ENCODE measurements around the gene CENPK.
"Not testable (repeated sequence)": the region's sequence is repeated elsewhere in the genome, so short reads cannot be mapped to it uniquely, and the experiment has no call there.

DNA sequence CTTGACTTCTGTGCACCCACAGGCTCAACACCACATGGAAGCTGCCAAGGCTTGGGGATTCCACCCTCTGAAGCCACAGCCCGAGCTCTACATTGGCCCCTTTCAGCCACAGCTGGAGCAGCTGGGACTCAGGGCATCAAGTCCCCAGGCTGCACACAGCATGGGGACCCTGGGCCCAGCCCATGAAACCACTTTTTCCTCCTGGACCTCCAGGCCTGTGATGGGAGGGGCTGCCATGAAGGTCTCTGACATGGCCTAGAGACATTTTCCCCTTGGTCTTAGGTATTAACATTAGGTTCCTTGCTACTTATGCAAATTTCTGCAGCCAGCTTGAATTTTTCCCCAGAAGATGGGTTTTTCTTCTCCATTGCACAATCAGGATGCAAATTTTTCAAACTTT lies 38.8 kb upstream of the CENPK start:
- not testable (repeated sequence) for TF ChIP-seq SIRT6 (IDR thresholded peaks at IDR 0.05; ENCODE audit: low read depth, low read length); XRCC4 (IDR thresholded peaks at IDR 0.05; ENCODE audit: extremely low read depth, insufficient read depth, insufficient read length); IRF2 (CRISPR knock-in tag; IDR thresholded peaks at IDR 0.05); FOXK1 (CRISPR knock-in tag; IDR thresholded peaks at IDR 0.05; ENCODE audit: borderline replicate concordance); ZBTB43 (CRISPR knock-in tag; IDR thresholded peaks at IDR 0.05); ZFP36 (IDR thresholded peaks at IDR 0.05; ENCODE audit: low read depth, low read length, partially characterized antibody); ZNF280A (IDR thresholded peaks at IDR 0.05; ENCODE audit: low read depth, partially characterized antibody); POLR2AphosphoS5 (IDR thresholded peaks at IDR 0.05; ENCODE audit: control insufficient read depth, insufficient read depth, low read depth, low read length); ZFPM2 (CRISPR knock-in tag; IDR thresholded peaks at IDR 0.05); NFXL1 (CRISPR knock-in tag; IDR thresholded peaks at IDR 0.05)
- TF ChIP-seq, protein P1, sequence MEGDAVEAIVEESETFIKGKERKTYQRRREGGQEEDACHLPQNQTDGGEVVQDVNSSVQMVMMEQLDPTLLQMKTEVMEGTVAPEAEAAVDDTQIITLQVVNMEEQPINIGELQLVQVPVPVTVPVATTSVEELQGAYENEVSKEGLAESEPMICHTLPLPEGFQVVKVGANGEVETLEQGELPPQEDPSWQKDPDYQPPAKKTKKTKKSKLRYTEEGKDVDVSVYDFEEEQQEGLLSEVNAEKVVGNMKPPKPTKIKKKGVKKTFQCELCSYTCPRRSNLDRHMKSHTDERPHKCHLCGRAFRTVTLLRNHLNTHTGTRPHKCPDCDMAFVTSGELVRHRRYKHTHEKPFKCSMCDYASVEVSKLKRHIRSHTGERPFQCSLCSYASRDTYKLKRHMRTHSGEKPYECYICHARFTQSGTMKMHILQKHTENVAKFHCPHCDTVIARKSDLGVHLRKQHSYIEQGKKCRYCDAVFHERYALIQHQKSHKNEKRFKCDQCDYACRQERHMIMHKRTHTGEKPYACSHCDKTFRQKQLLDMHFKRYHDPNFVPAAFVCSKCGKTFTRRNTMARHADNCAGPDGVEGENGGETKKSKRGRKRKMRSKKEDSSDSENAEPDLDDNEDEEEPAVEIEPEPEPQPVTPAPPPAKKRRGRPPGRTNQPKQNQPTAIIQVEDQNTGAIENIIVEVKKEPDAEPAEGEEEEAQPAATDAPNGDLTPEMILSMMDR (IDR thresholded peaks at IDR 0.05 in 2 of 3, conservative IDR thresholded peaks at IDR 0.05 in 1 of 3; ENCODE audit: insufficient read depth in 2 of 3, low read depth in 1 of 3, low read length in 3 of 3), result not testable (repeated sequence)

Measured in K562 (cell line).